SK-N-SH treated with all-trans-retinoic acid at 6 μM for 48 hours (cell line): ENCODE results near the gene RETREG3.

Experiments used
- ATAC-seq: fragments of 200-7000 bp; cut with Tn5 transposase; 3 replicates; pipeline ENCODE4 v1.9.1; 2020; ENCODE audit warnings: mild to moderate bottlenecking, moderate library complexity
- ARNTL ChIP-seq: fragments of 450-650 bp; formaldehyde crosslinking; IDR thresholded peaks from 2 replicates; pipeline ENCODE4 v1.5.0; 2020; ENCODE audit warnings: low read depth, mild to moderate bottlenecking, moderate library complexity, borderline replicate concordance
- BACH2 ChIP-seq: fragments of 250-450 bp; sonication (Bioruptor Pico); IDR thresholded peaks from 2 replicates; pipeline ENCODE4 v1.9.0; 2021; ENCODE audit warnings: mild to moderate bottlenecking, borderline replicate concordance
- CREB5 ChIP-seq: fragments of 250-450 bp; sonication (Bioruptor Pico); IDR thresholded peaks from 2 replicates; pipeline ENCODE4 v1.5.1; 2020; ENCODE audit warnings: low read depth, mild to moderate bottlenecking, moderate library complexity
- CSRNP3 ChIP-seq: fragments of 250-450 bp; sonication (Bioruptor Pico); IDR thresholded peaks from 2 replicates; pipeline ENCODE4 v1.5.1; 2021; ENCODE audit warnings: mild to moderate bottlenecking, moderate library complexity
- ESRRG ChIP-seq: fragments of 250-450 bp; sonication (Bioruptor Pico); IDR thresholded peaks from 2 replicates; pipeline ENCODE4 v1.6.1; 2021; ENCODE audit warnings: mild to moderate bottlenecking
- GLIS3 ChIP-seq: fragments of 250-450 bp; sonication (Bioruptor Pico); IDR thresholded peaks from 2 replicates; pipeline ENCODE4 v1.5.0; 2020; ENCODE audit warnings: mild to moderate bottlenecking, moderate library complexity
- ISL1 ChIP-seq: fragments of 250-450 bp; sonication (Bioruptor Pico); IDR thresholded peaks from 2 replicates; pipeline ENCODE4 v2.1.2; 2022; ENCODE audit warnings: mild to moderate bottlenecking, moderate library complexity
- OSR1 ChIP-seq: fragments of 250-450 bp; sonication (Bioruptor Pico); IDR thresholded peaks from 2 replicates; pipeline ENCODE4 v1.8.0; 2022; ENCODE audit warnings: moderate library complexity, mild to moderate bottlenecking, inconsistent platforms
- PATZ1 ChIP-seq: fragments of 250-450 bp; sonication (Bioruptor Pico); IDR thresholded peaks from 2 replicates; pipeline ENCODE4 v1.8.0; 2020; ENCODE audit warnings: mild to moderate bottlenecking, moderate library complexity, borderline replicate concordance
- POU6F1 ChIP-seq: fragments of 250-450 bp; sonication (Bioruptor Pico); IDR thresholded peaks from 2 replicates; pipeline ENCODE4 v1.8.0; 2021; ENCODE audit warnings: low read depth, mild to moderate bottlenecking, moderate library complexity, borderline replicate concordance
- PPARA ChIP-seq: fragments of 250-450 bp; sonication (Bioruptor Pico); IDR thresholded peaks from 2 replicates; pipeline ENCODE4 v1.5.0; 2020; ENCODE audit warnings: mild to moderate bottlenecking, borderline replicate concordance
- SNAI2 ChIP-seq: fragments of 250-450 bp; sonication (Bioruptor Pico); IDR thresholded peaks from 2 replicates; pipeline ENCODE4 v1.5.0; 2020; ENCODE audit warnings: mild to moderate bottlenecking, moderate library complexity
- TOX ChIP-seq: fragments of 250-450 bp; sonication (Bioruptor Pico); IDR thresholded peaks from 2 replicates; pipeline ENCODE4 v1.8.0; 2021; ENCODE audit warnings: mild to moderate bottlenecking, moderate library complexity, borderline replicate concordance
- TSHZ2 ChIP-seq: fragments of 250-450 bp; sonication (Bioruptor Pico); IDR thresholded peaks from 2 replicates; pipeline ENCODE4 v1.5.0; 2020; ENCODE audit warnings: mild to moderate bottlenecking, moderate library complexity
- ZC3H10 ChIP-seq: fragments of 250-450 bp; sonication (Bioruptor Pico); IDR thresholded peaks from 2 replicates; pipeline ENCODE4 v1.5.1; 2021; ENCODE audit warnings: mild to moderate bottlenecking, moderate library complexity
- ZFP3 ChIP-seq: fragments of 250-450 bp; sonication (Bioruptor Pico); IDR thresholded peaks from 2 replicates; pipeline ENCODE4 v1.5.0; 2020; ENCODE audit warnings: mild to moderate bottlenecking, moderate library complexity
- ZFP30 ChIP-seq: fragments of 450-650 bp; formaldehyde crosslinking; IDR thresholded peaks from 2 replicates; pipeline ENCODE4 v1.5.0; 2022; ENCODE audit warnings: mild to moderate bottlenecking, moderate library complexity
- ZNF565 ChIP-seq: fragments of 450-650 bp; formaldehyde crosslinking; conservative IDR thresholded peaks from 2 replicates; pipeline ENCODE4 v1.5.0; 2020; ENCODE audit warnings: low read depth, mild to moderate bottlenecking, moderate library complexity
- ZNF70 ChIP-seq: fragments of 450-650 bp; formaldehyde crosslinking; IDR thresholded peaks from 2 replicates; pipeline ENCODE4 v1.5.0; 2020; ENCODE audit warnings: mild to moderate bottlenecking, moderate library complexity
- ZNF8 ChIP-seq: fragments of 450-650 bp; formaldehyde crosslinking; IDR thresholded peaks from 2 replicates; pipeline ENCODE4 v1.5.0; 2020; ENCODE audit warnings: mild to moderate bottlenecking, moderate library complexity

RETREG3 gene

GRCh38 chr17:42566215-42566882 lies 42.8 kb downstream of the RETREG3 start:
- TF ChIP-seq SNAI2 (CRISPR knock-in tag): no peak
- TF ChIP-seq CSRNP3 (CRISPR knock-in tag): no peak
- no peak for TF ChIP-seq PPARA (CRISPR knock-in tag)
- no peak for TF ChIP-seq CREB5 (CRISPR knock-in tag)
- no peak for TF ChIP-seq POU6F1 (CRISPR knock-in tag)
- TF ChIP-seq GLIS3 (CRISPR knock-in tag): no peak
- no peak for TF ChIP-seq PATZ1 (CRISPR knock-in tag)
- no peak for TF ChIP-seq OSR1 (CRISPR knock-in tag)
- no peak for TF ChIP-seq ISL1
- TF ChIP-seq BACH2 (CRISPR knock-in tag): no peak
- TF ChIP-seq ZFP3 (CRISPR knock-in tag): no peak
- no peak for TF ChIP-seq ZC3H10 (CRISPR knock-in tag)
- no peak for TF ChIP-seq ZFP30 (CRISPR knock-in tag)
- ATAC-seq: no peak; the same call in 2 of the 3 replicates

- ATAC-seq: no peak
Observed at GRCh38 chr17:42565523-42566214, 43.5 kb downstream of the RETREG3 start.

GRCh38 chr17:42564815-42565522 lies 44.2 kb downstream of the RETREG3 start:
- ATAC-seq: no peak
- no peak for TF ChIP-seq ZNF8 (CRISPR knock-in tag)
- no peak for TF ChIP-seq BACH2 (CRISPR knock-in tag)
- no peak for TF ChIP-seq PPARA (CRISPR knock-in tag)
- TF ChIP-seq ESRRG: no peak
- TF ChIP-seq TSHZ2 (CRISPR knock-in tag): no peak
- TF ChIP-seq GLIS3 (CRISPR knock-in tag): no peak
- no peak for TF ChIP-seq ARNTL (CRISPR knock-in tag)
- TF ChIP-seq ZNF565 (CRISPR knock-in tag): no peak
- no peak for TF ChIP-seq POU6F1 (CRISPR knock-in tag)
- no peak for TF ChIP-seq ZFP3 (CRISPR knock-in tag)
- TF ChIP-seq ZC3H10 (CRISPR knock-in tag): no peak
- no peak for TF ChIP-seq ZFP30 (CRISPR knock-in tag)
- no peak for TF ChIP-seq OSR1 (CRISPR knock-in tag)

More at GRCh38 chr17:42565523-42566214, 43.5 kb downstream of the RETREG3 start:
- TF ChIP-seq TOX (CRISPR knock-in tag) (no peak), ZNF70 (CRISPR knock-in tag) (no peak), ZFP3 (CRISPR knock-in tag) (no peak), ZC3H10 (CRISPR knock-in tag) (no peak), ISL1 (no peak), GLIS3 (CRISPR knock-in tag) (no peak), CSRNP3 (CRISPR knock-in tag) (no peak), SNAI2 (CRISPR knock-in tag) (no peak), ARNTL (CRISPR knock-in tag) (no peak)
